ENCODE results near the gene IL12RB2. TPM values are rescaled to one million over a fixed set of nuclear protein-coding genes. Genes with fewer than 3 reads are reported as not detected.

IL12RB2 gene
- total and polyA plus RNA-seq, 10 of the 15 experiments (the other 5 are each of a cell fraction or from before 2014, with no cell fraction given) = 0.15 to 1.1 (median 0.54) TPM; not detected in 1

GRCh38 chr1:67347688-67348472, 40.2 kb downstream of the IL12RB2 start:
- no peak overlapping the region for H3K9ac ChIP-seq (ENCODE audit: control insufficient read depth, insufficient read depth, low read length)

More at GRCh38 chr1:67347688-67348472, 40.2 kb downstream of the IL12RB2 start:
- no peak for DNase-seq (ENCODE audit: low read depth, low spot score)
- ChIA-PET SMC1A (ENCODE audit: uncharacterized antibody, unreplicated experiment) (interaction anchor here (0.9 to 7.3 kb wide), 19 partner anchors 9 to 452 kb away, joined by 3 to 49 read pairs (median 4); no protein-coding TSS in a partner anchor), RAD21 (ENCODE audit: unreplicated experiment) (interaction anchor here (0.7 to 5.7 kb wide), 7 partner anchors 9 to 156 kb away, joined by 3 to 39 read pairs (median 6); no protein-coding TSS in a partner anchor), CTCF (interaction anchor here (0.6 to 7.0 kb wide), 24 partner anchors 9 to 412 kb away, joined by 3 to 87 read pairs (median 4); no protein-coding TSS in a partner anchor), POLR2A (no interaction called here)
- in situ Hi-C loops (cut with MboI) = loop anchor here (5.0 to 25.0 kb wide), 2 partner anchors 154 to 1061 kb away; no protein-coding TSS in a partner anchor
- Histone ChIP-seq H3K4me1 (ENCODE audit: control insufficient read depth, insufficient read depth, low read length) (peaks cover 7% of the 10 kb centered on the region), H3K9me3 (replicated peaks; ENCODE audit: control insufficient read depth, insufficient read depth, low read length) (no peaks in the 10 kb centered on the region), H3K79me2 (ENCODE audit: control insufficient read depth, insufficient read depth, low read length) (no peaks in the 10 kb centered on the region), H4K20me1 (ENCODE audit: control insufficient read depth, insufficient read depth) (no peaks in the 10 kb centered on the region), H3K4me2 (ENCODE audit: control insufficient read depth, insufficient read depth) (no peak overlapping the region), H3K27me3 (replicated peaks in 1 of 2; ENCODE audit: control insufficient read depth in 2 of 2, insufficient read depth in 2 of 2, low read length in 1 of 2) (no peaks in the 10 kb centered on the region), H3K4me3 (no peak overlapping the region), H3K27ac (ENCODE audit: control insufficient read depth, insufficient read depth) (no peak overlapping the region), H3K36me3 (ENCODE audit: control insufficient read depth in 2 of 2, insufficient read depth in 2 of 2, low read length in 1 of 2) (no peaks in the 10 kb centered on the region), H2AFZ (ENCODE audit: control insufficient read depth, low read depth, low read length) (no peak overlapping the region)
- intact Hi-C loops (cut with micrococcal nuclease; ENCODE audit: unreplicated experiment) = loop anchor here (1.0 to 2.0 kb wide), 2 partner anchors 113 to 152 kb away; no protein-coding TSS in a partner anchor
- WGBS (ENCODE audit: insufficient coverage, insufficient replicate concordance, low lambda C conversion rate, missing lambda C conversion rate) = 51% methylated on average over 12 of the region's 12 CpGs
- TF ChIP-seq SMC3 (IDR thresholded peaks at IDR 0.05; ENCODE audit: borderline replicate concordance, low read length) (peak; percentile 79; the same call in 1 of the 2 replicates), TARDBP (IDR thresholded peaks at IDR 0.05; ENCODE audit: borderline replicate concordance) (no peak), STAT3 (IDR thresholded peaks at IDR 0.05; ENCODE audit: low read depth, low read length) (no peak), MLLT1 (IDR thresholded peaks at IDR 0.05) (no peak), IKZF2 (IDR thresholded peaks at IDR 0.05) (0 out of 4 replicates have a peak, but pooled peaks of 1 of the 2 experiments have one; percentile 30), CTCF (IDR thresholded peaks at IDR 0.05 in 2 of 3, conservative IDR thresholded peaks at IDR 0.05 in 1 of 3; ENCODE audit: control insufficient read depth in 2 of 3, extremely low read depth in 1 of 3, insufficient read depth in 1 of 3, low read depth in 3 of 3, low read length in 3 of 3) (peak; percentile 62 to 70 (median 68)), RAD21 (IDR thresholded peaks at IDR 0.05; ENCODE audit: insufficient read depth, low read depth, low read length) (peak; percentile 71)
- peak; percentile 85 for ATAC-seq
- no TSS peak for BruUV-seq (replicated peaks)
- no peak for FAIRE-seq
